Erythroblast (primary cell): ENCODE data around the gene CNNM2.

Experiments used
- GATA1 ChIP-seq: IDR thresholded peaks from 2 replicates; pipeline ENCODE4 v1.6.1; 2011; ENCODE audit warnings: low read depth, mild to moderate bottlenecking, control low read depth, low read length, moderate library complexity
- POLR2A ChIP-seq: IDR thresholded peaks from 2 replicates; pipeline ENCODE4 v1.6.1; 2011; ENCODE audit warnings: mild to moderate bottlenecking, low read length

DNA sequence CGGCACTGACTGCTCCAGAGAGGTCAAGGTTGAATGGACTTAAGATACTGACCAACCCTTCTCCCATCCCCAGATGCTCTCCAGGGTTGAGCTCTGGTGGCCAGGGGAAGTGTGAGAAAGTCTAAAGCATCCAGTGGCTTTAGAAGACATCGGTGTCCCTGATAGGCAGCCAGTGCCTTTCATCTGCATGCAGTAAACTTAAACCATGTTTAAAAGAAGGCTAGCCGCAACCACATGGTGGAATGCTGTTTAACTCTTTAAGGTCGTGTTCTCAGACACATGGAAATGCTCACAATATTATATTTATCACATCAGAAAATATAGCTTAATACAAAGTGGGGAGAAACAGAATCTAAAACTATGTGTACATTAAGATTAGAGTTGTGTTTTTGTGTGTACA, 137.0 kb downstream of the CNNM2 start:
- TF ChIP-seq GATA1 (no peak), POLR2A (no peak)
